Lung (tissue), 12 donors: ENCODE measurements around the gene MAPKBP1. TPM values are rescaled to one million over a fixed set of nuclear protein-coding genes. Genes with fewer than 3 reads are reported as not detected.

Experiments
- ATAC-seq: fragments of 200-7000 bp; cut with Tn5 transposase; one replicate; pipeline ENCODE4 v1.9.1; 2020; ENCODE audit warnings: moderate number of reproducible peaks; ENCODE audit not compliant: insufficient read depth, low FRiP score
- DNase-seq, 3 donors: peaks; one replicate each; pipeline ENCODE4 v3.0.0-alpha.2; 2013 to 2017
- H3K27ac ChIP-seq, 2 donors: one replicate each; pipeline ENCODE4 v1.5.1; 2013; ENCODE audit warnings: mild to moderate bottlenecking in 2 of 2, moderate library complexity in 2 of 2, control low read depth in 1 of 2, inconsistent platforms in 1 of 2, low read depth in 1 of 2, low read length in 1 of 2
- H3K27me3 ChIP-seq, 3 donors: one replicate each; pipeline ENCODE4 v1.5.1; 2013; ENCODE audit warnings: low read length in 2 of 3; ENCODE audit not compliant: control insufficient read depth in 3 of 3, insufficient read depth in 3 of 3
- H3K36me3 ChIP-seq, 4 donors: one replicate each; pipeline ENCODE4 v1.5.1; 2013; ENCODE audit warnings: low read length in 4 of 4, mild to moderate bottlenecking in 1 of 4, moderate library complexity in 1 of 4; ENCODE audit not compliant: control insufficient read depth in 4 of 4, insufficient read depth in 4 of 4
- H3K4me1 ChIP-seq, 5 donors: one replicate each; pipeline ENCODE4 v1.5.1; 2013; ENCODE audit warnings: low read length in 5 of 5, mild to moderate bottlenecking in 2 of 5, moderate library complexity in 1 of 5; ENCODE audit not compliant: control insufficient read depth in 5 of 5, insufficient read depth in 5 of 5
- H3K4me3 ChIP-seq: one replicate; pipeline ENCODE4 v1.5.1; 2013; ENCODE audit warnings: mild to moderate bottlenecking, control low read depth, moderate library complexity
- H3K9ac ChIP-seq, 2 donors: one replicate each; pipeline ENCODE4 v1.5.1; 2013; ENCODE audit warnings: low read length in 2 of 2, control low read depth in 1 of 2; ENCODE audit not compliant: insufficient read depth in 1 of 2
- H3K9me3 ChIP-seq, 4 donors: one replicate each; pipeline ENCODE4 v1.5.1; 2013; ENCODE audit warnings: low read length in 3 of 4, mild to moderate bottlenecking in 1 of 4, moderate library complexity in 1 of 4; ENCODE audit not compliant: control insufficient read depth in 4 of 4, insufficient read depth in 3 of 4
- CTCF ChIP-seq: IDR thresholded peaks from 2 replicates; pipeline ENCODE4 v1.5.1; 2012; ENCODE audit warnings: mild to moderate bottlenecking; ENCODE audit errors: control extremely low read depth, extremely low read depth
- WGBS, 2 donors: extraction: QIAGEN DNeasy Blood & Tissue Kit; methylation state at CpG; one replicate each; pipeline ENCODE4 v1.1.7; 2013; 5-methylcytosine and 5-hydroxymethylcytosine counted together
- polyA plus RNA-seq, 2 donors: library from polyadenylated mRNA; stranded (reverse); fragments of 200-250 nt; gene quantifications; one replicate each; pipeline ENCODE4 v1.2.1, GENCODE V29; 2013
- total RNA-seq, 2 donors: library from RNA; depleted of rRNA in 1 of 2; stranded (reverse); fragments of >200 nt in 1 of 2; gene quantifications; one replicate each; pipeline ENCODE4 v1.2.1, GENCODE V29; 2014 to 2021
- donor health status: control.
- donor health status: control.
- donor health status: Bipolar disorder and iron deficiency.
- donor health status: healthy.
- donor health status: DM: yes; HTN: yes; CAD: no.

The MAPKBP1 gene
- total and polyA plus RNA-seq, 4 donors: 7.2 to 25.7 (median 16.4) TPM

- H3K4me1 ChIP-seq: peaks cover 0 to 11% (median 4%) of the 10 kb centered on the region in 5 donors
- H3K36me3 ChIP-seq: peaks cover 0 to 71% (median 20%) of the 10 kb centered on the region in 4 donors
- H3K9me3 ChIP-seq: no peaks in the 10 kb centered on the region
- TF ChIP-seq CTCF: no peak
- no peak overlapping the region for H3K27ac ChIP-seq
- 69 to 83% methylated on average over 8 to 10 of the region's 10 CpGs for WGBS, 2 donors
- DNase-seq (no peak), ATAC-seq (no peak)
- no peak overlapping the region for H3K4me3 ChIP-seq
- no peak overlapping the region for H3K9ac ChIP-seq
- H3K27me3 ChIP-seq: no peaks in the 10 kb centered on the region
Measured at GRCh38 chr15:41843571-41843970, 69.3 kb downstream of the MAPKBP1 start.

GRCh38 chr15:41844814-41845213 is 70.5 kb downstream of the MAPKBP1 start:
- Histone ChIP-seq H3K27ac (no peak overlapping the region), H3K9ac (no peak overlapping the region), H3K27me3 (no peaks in the 10 kb centered on the region), H3K4me1 (peaks cover 0 to 23% (median 0%) of the 10 kb centered on the region in 5 donors), H3K36me3 (peaks cover 0 to 76% (median 21%) of the 10 kb centered on the region in 4 donors), H3K9me3 (no peaks in the 10 kb centered on the region), H3K4me3 (no peak overlapping the region)
- ATAC-seq (no peak), DNase-seq (no peak)
- WGBS, 2 donors: 89 to 91% methylated on average over 12 of the region's 12 CpGs
- TF ChIP-seq CTCF: no peak

GRCh38 chr15:41847206-41847605 is 72.9 kb downstream of the MAPKBP1 start:
- no peak for TF ChIP-seq CTCF
- WGBS, 2 donors: 89 to 97% methylated on average over 14 of the region's 14 CpGs
- Histone ChIP-seq H3K9ac (no peak overlapping the region), H3K27ac (no peak overlapping the region), H3K4me3 (no peak overlapping the region), H3K36me3 (peaks cover 0 to 58% (median 16%) of the 10 kb centered on the region in 4 donors), H3K27me3 (no peaks in the 10 kb centered on the region), H3K4me1 (peaks cover 0 to 29% (median 2%) of the 10 kb centered on the region in 5 donors), H3K9me3 (no peaks in the 10 kb centered on the region)
- ATAC-seq (no peak), DNase-seq (no peak)

GRCh38 chr15:41847981-41848380 is 73.7 kb downstream of the MAPKBP1 start:
- Histone ChIP-seq H3K27ac (no peak overlapping the region), H3K4me1 (peaks cover 0 to 37% (median 2%) of the 10 kb centered on the region in 5 donors), H3K36me3 (peaks cover 0 to 57% (median 16%) of the 10 kb centered on the region in 4 donors), H3K4me3 (no peak overlapping the region), H3K27me3 (no peaks in the 10 kb centered on the region), H3K9me3 (no peaks in the 10 kb centered on the region), H3K9ac (no peak overlapping the region)
- WGBS, 2 donors: 96 to 99% methylated on average over 9 of the region's 9 CpGs
- DNase-seq (no peak), ATAC-seq (no peak)
- TF ChIP-seq CTCF: no peak
